GM18870 (cell line): ENCODE data around the gene TTC9B.

Source experiments
- ATAC-seq: cut with Tn5 transposase; IDR thresholded peaks from one replicate; pipeline ENCODE4 v1.9.1; 2021; ENCODE audit warnings: moderate library complexity; ENCODE audit not compliant: unreplicated experiment

The TTC9B gene

GRCh38 chr19:40216013-40216776, 2.0 kb downstream of the TTC9B start:
- no peak for ATAC-seq

GRCh38 chr19:40214936-40215335, 3.2 kb downstream of the TTC9B start:
- no peak for ATAC-seq

- no peak for ATAC-seq
Observed at GRCh38 chr19:40213882-40214570, 4.2 kb downstream of the TTC9B start.

- ATAC-seq = no peak
Observed at GRCh38 chr19:40213251-40213829, 4.8 kb downstream of the TTC9B start.

GRCh38 chr19:40210889-40211288, 7.3 kb downstream of the TTC9B start:
- ATAC-seq = no peak

GRCh38 chr19:40208602-40209001, 9.6 kb downstream of the TTC9B start:
- no peak for ATAC-seq

GRCh38 chr19:40205760-40206159, 12.4 kb downstream of the TTC9B start:
- ATAC-seq = no peak

GRCh38 chr19:40204381-40204780, 13.8 kb downstream of the TTC9B start:
- ATAC-seq = no peak

GRCh38 chr19:40200341-40201099, 17.7 kb downstream of the TTC9B start:
- ATAC-seq = no peak

- ATAC-seq = no peak
Observed at GRCh38 chr19:40198272-40198990, 19.8 kb downstream of the TTC9B start.

- no peak for ATAC-seq
Observed at GRCh38 chr19:40193587-40193849, 24.7 kb downstream of the TTC9B start.

- ATAC-seq = no peak
Observed at GRCh38 chr19:40192758-40193586, 25.2 kb downstream of the TTC9B start.

- no peak for ATAC-seq
Observed at GRCh38 chr19:40191836-40192646, 26.1 kb downstream of the TTC9B start.

GRCh38 chr19:40190891-40191835, 27.0 kb downstream of the TTC9B start, which contains the start of gene MAP3K10:
Gene MAP3K10 (plus strand): TSS chr19:40191426. CDS start chr19:40192032, 606 bp downstream.
- no peak for ATAC-seq

- ATAC-seq = no peak
Observed at GRCh38 chr19:40184273-40184672, 33.9 kb downstream of the TTC9B start.

GRCh38 chr19:40178756-40179155, 39.4 kb downstream of the TTC9B start:
- no peak for ATAC-seq

- ATAC-seq = no peak
Observed at GRCh38 chr19:40177286-40178070, 40.7 kb downstream of the TTC9B start.
